D721Med (cell line): ENCODE results near the gene FUOM.

Experiments
- DNase-seq: peaks from one replicate; pipeline ENCODE4 v3.0.0; 2011; ENCODE audit warnings: low spot score; ENCODE audit not compliant: insufficient read length
- FAIRE-seq: peaks from 2 replicates; lab custom pipeline; 2011; peaks lifted over from hg19 to GRCh38; lab: Jason Lieb, UNC
- CTCF ChIP-seq: IDR thresholded peaks from 2 replicates; pipeline ENCODE4 v1.5.1; 2012; ENCODE audit warnings: mild to moderate bottlenecking, control low read depth; ENCODE audit not compliant: insufficient read depth; ENCODE audit errors: missing control alignments

FUOM gene

GRCh38 chr10:133364645-133365431, 7.0 kb upstream of the FUOM start:
- FAIRE-seq, result no peak
- no peak for TF ChIP-seq CTCF
- DNase-seq, result no peak

DNA sequence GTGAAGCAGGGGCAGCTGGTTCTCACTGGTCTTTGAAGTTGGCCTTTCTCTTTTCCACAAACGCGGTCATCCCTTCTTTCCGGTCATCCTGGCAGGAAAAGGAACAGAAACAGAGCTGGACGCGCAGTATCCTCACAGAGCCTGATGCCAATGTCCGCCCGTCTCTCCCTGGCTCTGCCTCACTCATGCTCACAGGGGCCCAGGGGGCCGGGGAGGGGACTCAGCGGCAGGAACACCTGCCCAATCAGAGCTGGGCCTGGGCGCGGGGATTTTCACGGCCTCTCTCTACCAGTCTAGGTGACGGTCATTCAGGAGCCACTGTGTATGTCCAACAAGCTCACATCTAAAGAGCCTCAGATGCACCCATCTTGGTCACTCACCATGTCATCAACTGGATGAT, 5.0 kb upstream of the FUOM start:
- no peak for FAIRE-seq
- TF ChIP-seq CTCF, result no peak
- no peak for DNase-seq

- no peak for FAIRE-seq
- DNase-seq, result no peak
- TF ChIP-seq CTCF, result no peak
These were observed 4.1 kb upstream of the FUOM start for GRCh38 chr10:133361773-133362441.

DNA sequence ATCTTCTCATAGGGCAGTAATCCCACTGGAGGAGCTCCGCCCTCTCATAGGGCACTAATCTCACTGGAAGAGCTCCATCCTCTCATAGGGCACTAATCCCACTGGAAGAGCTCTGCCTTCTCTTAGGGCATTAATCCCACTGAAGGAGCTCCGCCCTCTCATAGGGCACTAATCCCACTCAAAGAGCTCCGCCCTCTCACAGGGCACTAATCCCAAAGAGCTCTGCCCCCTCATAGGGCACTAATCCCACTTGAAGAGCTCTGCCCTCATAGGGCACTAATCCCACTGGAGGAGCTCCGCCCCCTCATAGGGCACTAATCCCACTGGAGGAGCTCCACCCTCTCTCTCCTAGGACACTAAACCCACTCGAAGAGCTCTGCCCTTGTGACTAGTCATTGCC, 3.4 kb upstream of the FUOM start:
- DNase-seq (no peak), FAIRE-seq (no peak)
- no peak for TF ChIP-seq CTCF

GRCh38 chr10:133359972-133360610, 2.3 kb upstream of the FUOM start:
- DNase-seq, result no peak
- no peak for FAIRE-seq
- TF ChIP-seq CTCF, result no peak

GRCh38 chr10:133359554-133359971, 1.7 kb upstream of the FUOM start:
- FAIRE-seq, result no peak
- TF ChIP-seq CTCF, result no peak
- no peak for DNase-seq

GRCh38 chr10:133358925-133359310, 1.1 kb upstream of the FUOM start:
- TF ChIP-seq CTCF, result no peak
- DNase-seq (no peak), FAIRE-seq (no peak)
